SU-DHL-6 (cell line): ENCODE measurements around the gene CRACR2A.

Experiments used
- H2AFZ ChIP-seq: fragments of 200-600 bp; sonication (generic); 2 replicates; pipeline ENCODE4 v1.6.1; 2014; ENCODE audit warnings: low read depth, mild to moderate bottlenecking, moderate library complexity, mixed read lengths, antibody characterized with exemption, low read length; ENCODE audit not compliant: severe bottlenecking
- H3F3A ChIP-seq: fragments of 200-600 bp; shearing (Covaris generic); 2 replicates; pipeline ENCODE4 v1.6.0; 2016; ENCODE audit warnings: antibody characterized with exemption, mild to moderate bottlenecking; ENCODE audit not compliant: insufficient read depth
- H3K27ac ChIP-seq: fragments of 200-600 bp; sonication (generic); 2 replicates; pipeline ENCODE4 v1.5.1; 2016; ENCODE audit warnings: low read depth, mild to moderate bottlenecking, low read length, moderate library complexity, mixed read lengths
- H3K27me3 ChIP-seq: fragments of 200-600 bp; sonication (generic), shearing (Covaris generic); 2 replicates; pipeline ENCODE4 v1.6.0; 2014; ENCODE audit warnings: mild to moderate bottlenecking, low read length
- H3K36me3 ChIP-seq: fragments of 200-600 bp; sonication (generic); 2 replicates; pipeline ENCODE4 v1.6.1; 2014; ENCODE audit warnings: mild to moderate bottlenecking, low read length, mixed read lengths
- H3K4me2 ChIP-seq: fragments of 300-600, 200-600 bp; shearing (Covaris generic), sonication (generic); 2 replicates; pipeline ENCODE4 v1.6.0; 2014; ENCODE audit warnings: low read length, low read depth, mild to moderate bottlenecking; ENCODE audit not compliant: poor library complexity, severe bottlenecking
- H3K4me3 ChIP-seq: fragments of 200-600 bp; sonication (generic); 2 replicates; pipeline ENCODE4 v1.5.1; 2014; ENCODE audit warnings: antibody characterized with exemption, low read length, mild to moderate bottlenecking, mixed read lengths; ENCODE audit not compliant: insufficient read depth, poor library complexity, severe bottlenecking
- H3K79me2 ChIP-seq: fragments of 200-600 bp; sonication (generic); 2 replicates; pipeline ENCODE4 v1.6.1; 2014; ENCODE audit warnings: mild to moderate bottlenecking, low read length, moderate library complexity; ENCODE audit not compliant: insufficient read depth
- H3K9ac ChIP-seq: fragments of 200-600 bp; sonication (generic); 2 replicates; pipeline ENCODE4 v1.7.0; 2014; ENCODE audit warnings: mild to moderate bottlenecking, low read length
- H3K9me2 ChIP-seq: fragments of 200-600 bp; sonication (generic); replicated peaks from 2 replicates; pipeline ENCODE4 v1.6.1; 2014; ENCODE audit warnings: low read length; ENCODE audit not compliant: insufficient read depth
- H3K9me3 ChIP-seq: fragments of 200-600 bp; sonication (generic); 2 replicates; pipeline ENCODE4 v1.6.1; 2014; ENCODE audit warnings: low read length, mixed read lengths; ENCODE audit not compliant: insufficient read depth
- H4K20me1 ChIP-seq: fragments of 200-600 bp; sonication (generic); 2 replicates; pipeline ENCODE4 v1.6.1; 2014; ENCODE audit warnings: low read depth, mild to moderate bottlenecking, antibody characterized with exemption, low read length, moderate library complexity, mixed read lengths
- CTCF ChIP-seq: fragments of 200-600 bp; sonication (generic); IDR thresholded peaks from one replicate; pipeline ENCODE4 v1.5.1; 2017; ENCODE audit warnings: antibody characterized with exemption, mild to moderate bottlenecking, low read length, moderate library complexity; ENCODE audit not compliant: insufficient read depth, poor library complexity, severe bottlenecking
- EZH2phosphoT487 ChIP-seq: fragments of 200-600 bp; sonication (generic), shearing (Covaris generic); conservative IDR thresholded peaks from 2 replicates; pipeline ENCODE4 v1.6.1; 2018; ENCODE audit warnings: mild to moderate bottlenecking, antibody characterized with exemption, low read length, moderate library complexity, mixed read lengths

The CRACR2A gene

GRCh38 chr12:3666441-3666840, 86.5 kb downstream of the CRACR2A start:
- H3F3A ChIP-seq: no peaks in the 10 kb centered on the region
- no peaks in the 10 kb centered on the region for H3K36me3 ChIP-seq
- H3K9me2 ChIP-seq: no peaks in the 10 kb centered on the region
- H4K20me1 ChIP-seq: no peaks in the 10 kb centered on the region
- no peak overlapping the region for H2AFZ ChIP-seq
- no peak overlapping the region for H3K9ac ChIP-seq
- no peaks in the 10 kb centered on the region for H3K9me3 ChIP-seq
- H3K4me3 ChIP-seq: no peak overlapping the region
- H3K27me3 ChIP-seq: no peaks in the 10 kb centered on the region
- TF ChIP-seq CTCF (no peak), EZH2phosphoT487 (no peak)
- H3K27ac ChIP-seq: no peak overlapping the region
- H3K79me2 ChIP-seq: no peaks in the 10 kb centered on the region
- H3K4me2 ChIP-seq: no peak overlapping the region

GRCh38 chr12:3662521-3662921, 90.4 kb downstream of the CRACR2A start:
- Histone ChIP-seq H3K4me2 (no peak overlapping the region), H2AFZ (no peak overlapping the region), H3K36me3 (no peaks in the 10 kb centered on the region), H3K9me2 (no peaks in the 10 kb centered on the region), H3K9me3 (no peaks in the 10 kb centered on the region), H4K20me1 (no peaks in the 10 kb centered on the region), H3K4me3 (no peak overlapping the region), H3K27me3 (no peaks in the 10 kb centered on the region), H3K79me2 (no peaks in the 10 kb centered on the region), H3K27ac (no peak overlapping the region), H3F3A (no peaks in the 10 kb centered on the region), H3K9ac (no peak overlapping the region)
- no peak for TF ChIP-seq EZH2phosphoT487
- no peak for TF ChIP-seq CTCF

- TF ChIP-seq EZH2phosphoT487 (no peak), CTCF (no peak)
- Histone ChIP-seq H3K4me2 (no peak overlapping the region), H2AFZ (no peak overlapping the region), H3K9me3 (no peaks in the 10 kb centered on the region), H3K9ac (no peak overlapping the region), H4K20me1 (no peaks in the 10 kb centered on the region), H3K79me2 (no peaks in the 10 kb centered on the region), H3K9me2 (no peaks in the 10 kb centered on the region), H3K27ac (no peak overlapping the region), H3K27me3 (no peaks in the 10 kb centered on the region), H3K36me3 (no peaks in the 10 kb centered on the region), H3K4me3 (no peak overlapping the region), H3F3A (no peaks in the 10 kb centered on the region)
These were observed 91.9 kb downstream of the CRACR2A start for GRCh38 chr12:3661028-3661427.
